ENCODE results near the gene PADI1. TPM values are rescaled to one million over a fixed set of nuclear protein-coding genes. Genes with fewer than 3 reads are reported as not detected.

Gene PADI1
- total and polyA plus RNA-seq, 4 donors: 4.9 TPM; not detected in 3

- no peak overlapping the region for H3K4me3 ChIP-seq (ENCODE audit: low read depth in 1 of 3, low read length in 3 of 3)
- no peak overlapping the region for H3K9ac ChIP-seq (ENCODE audit: low read depth in 1 of 2, low read length in 2 of 2)
- no peak for TF ChIP-seq EGR1 (IDR thresholded peaks at IDR 0.05; ENCODE audit: low read depth in 2 of 2)
- H3K36me3 ChIP-seq (ENCODE audit: control insufficient read depth in 4 of 4, insufficient read depth in 3 of 4, low read depth in 1 of 4, low read length in 3 of 4): no peaks in the 10 kb centered on the region
- no peaks in the 10 kb centered on the region for H3K9me3 ChIP-seq (ENCODE audit: control insufficient read depth in 4 of 4, low read length in 3 of 4)
- no peak overlapping the region for H3K27ac ChIP-seq (ENCODE audit: low read depth in 1 of 2, low read length in 2 of 2)
- H3K4me1 ChIP-seq (ENCODE audit: control insufficient read depth in 4 of 4, insufficient read depth in 4 of 4, low read length in 3 of 4): no peaks in the 10 kb centered on the region
- no peak for DNase-seq (ENCODE audit: low spot score)
- H3K27me3 ChIP-seq (ENCODE audit: control insufficient read depth in 4 of 4, insufficient read depth in 4 of 4, low read length in 3 of 4): no peaks in the 10 kb centered on the region
- 46% methylated on average over 7 of the region's 7 CpGs for WGBS
These were observed 45.7 kb downstream of the PADI1 start for GRCh38 chr1:17250601-17251000.

- TF ChIP-seq SP1 (IDR thresholded peaks at IDR 0.05) (no peak), RXRA (IDR thresholded peaks at IDR 0.05) (no peak), JUND (IDR thresholded peaks at IDR 0.05) (no peak), FOXA1 (IDR thresholded peaks at IDR 0.05) (no peak), GABPA (IDR thresholded peaks at IDR 0.05 in 1 of 2, conservative IDR thresholded peaks at IDR 0.05 in 1 of 2) (no peak)
- TF ChIP-seq, protein P1, sequence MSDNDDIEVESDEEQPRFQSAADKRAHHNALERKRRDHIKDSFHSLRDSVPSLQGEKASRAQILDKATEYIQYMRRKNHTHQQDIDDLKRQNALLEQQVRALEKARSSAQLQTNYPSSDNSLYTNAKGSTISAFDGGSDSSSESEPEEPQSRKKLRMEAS (IDR thresholded peaks at IDR 0.05): no peak
- TF ChIP-seq, protein P2, sequence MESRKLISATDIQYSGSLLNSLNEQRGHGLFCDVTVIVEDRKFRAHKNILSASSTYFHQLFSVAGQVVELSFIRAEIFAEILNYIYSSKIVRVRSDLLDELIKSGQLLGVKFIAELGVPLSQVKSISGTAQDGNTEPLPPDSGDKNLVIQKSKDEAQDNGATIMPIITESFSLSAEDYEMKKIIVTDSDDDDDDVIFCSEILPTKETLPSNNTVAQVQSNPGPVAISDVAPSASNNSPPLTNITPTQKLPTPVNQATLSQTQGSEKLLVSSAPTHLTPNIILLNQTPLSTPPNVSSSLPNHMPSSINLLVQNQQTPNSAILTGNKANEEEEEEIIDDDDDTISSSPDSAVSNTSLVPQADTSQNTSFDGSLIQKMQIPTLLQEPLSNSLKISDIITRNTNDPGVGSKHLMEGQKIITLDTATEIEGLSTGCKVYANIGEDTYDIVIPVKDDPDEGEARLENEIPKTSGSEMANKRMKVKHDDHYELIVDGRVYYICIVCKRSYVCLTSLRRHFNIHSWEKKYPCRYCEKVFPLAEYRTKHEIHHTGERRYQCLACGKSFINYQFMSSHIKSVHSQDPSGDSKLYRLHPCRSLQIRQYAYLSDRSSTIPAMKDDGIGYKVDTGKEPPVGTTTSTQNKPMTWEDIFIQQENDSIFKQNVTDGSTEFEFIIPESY (IDR thresholded peaks at IDR 0.05): no peak
- H3K27me3 ChIP-seq (ENCODE audit: control insufficient read depth in 4 of 4, insufficient read depth in 4 of 4, low read length in 3 of 4): no peaks in the 10 kb centered on the region
- no peak for DNase-seq (ENCODE audit: low spot score)
- H3K4me3 ChIP-seq (ENCODE audit: low read depth in 1 of 3, low read length in 3 of 3): no peak overlapping the region
- H3K36me3 ChIP-seq (ENCODE audit: control insufficient read depth in 4 of 4, insufficient read depth in 3 of 4, low read depth in 1 of 4, low read length in 3 of 4): no peaks in the 10 kb centered on the region
- no peak overlapping the region for H3K27ac ChIP-seq (ENCODE audit: low read depth in 1 of 2, low read length in 2 of 2)
- H3K4me1 ChIP-seq (ENCODE audit: control insufficient read depth in 4 of 4, insufficient read depth in 4 of 4, low read length in 3 of 4): no peaks in the 10 kb centered on the region
- H3K9me3 ChIP-seq (ENCODE audit: control insufficient read depth in 4 of 4, low read length in 3 of 4): no peaks in the 10 kb centered on the region
- no peak overlapping the region for H3K9ac ChIP-seq (ENCODE audit: low read depth in 1 of 2, low read length in 2 of 2)
- WGBS: 65% methylated on average over 5 of the region's 5 CpGs
These were observed 46.3 kb downstream of the PADI1 start for GRCh38 chr1:17251246-17251645.

- Histone ChIP-seq H3K27me3 (ENCODE audit: control insufficient read depth in 4 of 4, insufficient read depth in 4 of 4, low read length in 3 of 4) (no peaks in the 10 kb centered on the region), H3K9me3 (ENCODE audit: control insufficient read depth in 4 of 4, low read length in 3 of 4) (no peaks in the 10 kb centered on the region), H3K9ac (ENCODE audit: low read depth in 1 of 2, low read length in 2 of 2) (no peak overlapping the region), H3K27ac (ENCODE audit: low read depth in 1 of 2, low read length in 2 of 2) (no peak overlapping the region), H3K36me3 (ENCODE audit: control insufficient read depth in 4 of 4, insufficient read depth in 3 of 4, low read depth in 1 of 4, low read length in 3 of 4) (no peaks in the 10 kb centered on the region), H3K4me3 (ENCODE audit: low read depth in 1 of 3, low read length in 3 of 3) (no peak overlapping the region), H3K4me1 (ENCODE audit: control insufficient read depth in 4 of 4, insufficient read depth in 4 of 4, low read length in 3 of 4) (no peaks in the 10 kb centered on the region)
- no peak for DNase-seq (ENCODE audit: low spot score)
- WGBS: 70% methylated on average over 3 of the region's 3 CpGs
- TF ChIP-seq RAD21 (IDR thresholded peaks at IDR 0.05): no peak
- no peak for TF ChIP-seq FOXA2 (IDR thresholded peaks at IDR 0.05)
- TF ChIP-seq, protein P1 (IDR thresholded peaks at IDR 0.05): no peak
- TF ChIP-seq GABPA (IDR thresholded peaks at IDR 0.05 in 1 of 2, conservative IDR thresholded peaks at IDR 0.05 in 1 of 2): no peak
- TF ChIP-seq SP1 (IDR thresholded peaks at IDR 0.05): no peak
- TF ChIP-seq CTCF (IDR thresholded peaks at IDR 0.05; ENCODE audit: low read depth, low read length, missing input control): no peak
- no peak for TF ChIP-seq JUND (IDR thresholded peaks at IDR 0.05)
- TF ChIP-seq FOXA1 (IDR thresholded peaks at IDR 0.05): no peak
- TF ChIP-seq EGR1 (IDR thresholded peaks at IDR 0.05; ENCODE audit: low read depth in 2 of 2): no peak
- no peak for TF ChIP-seq RXRA (IDR thresholded peaks at IDR 0.05)
- no peak for TF ChIP-seq HNF4G (IDR thresholded peaks at IDR 0.05)
- TF ChIP-seq NR2F2 (IDR thresholded peaks at IDR 0.05): no peak
- no peak for TF ChIP-seq REST (IDR thresholded peaks at IDR 0.05)
- TF ChIP-seq TAF1 (conservative IDR thresholded peaks at IDR 0.05): no peak
- no peak for TF ChIP-seq HNF4A (conservative IDR thresholded peaks at IDR 0.05)
These were observed 46.9 kb downstream of the PADI1 start for GRCh38 chr1:17251701-17252376.

Data from liver (tissue), 9 donors.